NCI-H524 treated with DMSO at 0.1 percent for 48 hours (cell line): ENCODE measurements around the gene PLEKHM2.
A peak's percentile ranks its signal among the peaks of the same experiment; 100 is the strongest.

ENCODE experiments used
- DNase-seq: peaks from one replicate; lab custom pipeline; 2025; lab: John Stamatoyannopoulos, UW

Gene PLEKHM2

DNA sequence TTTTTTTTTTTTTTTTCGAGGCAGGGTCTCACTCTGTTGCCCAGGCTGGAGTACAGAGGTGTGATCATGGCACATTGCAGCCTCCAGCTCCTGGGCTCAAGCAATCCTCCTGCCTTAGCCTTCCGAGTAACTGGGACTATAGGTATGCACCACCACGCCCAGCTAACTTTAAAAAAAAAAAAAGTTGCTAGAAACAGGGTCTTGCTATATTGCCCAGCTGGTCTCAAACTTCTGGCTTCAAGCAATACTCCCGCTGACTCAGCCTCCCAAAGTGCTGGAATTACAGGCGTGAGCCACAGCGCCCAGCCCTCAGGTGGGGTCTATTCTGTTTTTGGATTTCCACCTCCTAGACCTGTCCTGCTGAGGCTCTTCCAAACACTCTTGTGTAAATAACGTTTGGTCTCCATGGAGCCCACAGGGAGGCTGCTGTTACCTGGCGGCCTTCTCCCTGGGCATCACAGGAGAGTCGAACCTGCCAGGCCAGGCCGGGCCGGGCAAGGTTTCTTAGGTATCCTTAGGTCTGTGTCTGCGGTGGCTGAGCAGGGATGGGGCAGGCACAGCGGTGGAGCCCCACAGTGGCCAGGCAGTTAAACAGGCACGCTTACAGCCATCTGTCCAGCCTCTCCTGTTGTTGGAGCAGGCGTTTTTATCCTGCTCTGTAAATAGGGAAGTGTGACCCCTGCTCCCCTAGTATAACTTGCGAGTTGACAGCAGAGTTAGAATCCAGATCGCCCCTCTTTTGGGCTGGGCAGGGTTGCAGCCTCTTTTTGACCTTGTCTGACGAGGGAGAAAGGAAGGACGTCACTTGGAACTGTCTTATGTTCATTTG, 18.8 kb downstream of the PLEKHM2 start:
- DNase-seq, result no peak

DNA sequence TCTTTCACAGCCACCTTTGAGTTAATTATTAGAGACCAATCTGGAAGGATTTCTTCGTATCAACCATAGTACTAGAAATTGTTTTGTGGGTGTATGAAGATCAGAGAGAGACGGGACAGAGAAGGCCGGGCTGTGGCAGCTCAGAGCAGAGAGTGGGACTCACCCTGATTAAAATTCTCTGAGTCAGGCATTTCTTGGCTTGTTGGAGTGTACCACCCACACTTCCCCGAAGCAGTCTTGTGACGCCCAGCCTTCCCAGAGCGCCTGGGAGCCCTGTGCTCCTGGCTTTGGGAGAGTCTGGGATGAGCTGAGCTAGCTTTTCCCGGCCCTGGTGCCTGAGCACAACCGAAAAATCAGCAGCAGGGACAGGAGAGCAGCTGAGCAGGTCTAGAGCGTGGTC, 19.4 kb downstream of the PLEKHM2 start:
- no peak for DNase-seq

DNA sequence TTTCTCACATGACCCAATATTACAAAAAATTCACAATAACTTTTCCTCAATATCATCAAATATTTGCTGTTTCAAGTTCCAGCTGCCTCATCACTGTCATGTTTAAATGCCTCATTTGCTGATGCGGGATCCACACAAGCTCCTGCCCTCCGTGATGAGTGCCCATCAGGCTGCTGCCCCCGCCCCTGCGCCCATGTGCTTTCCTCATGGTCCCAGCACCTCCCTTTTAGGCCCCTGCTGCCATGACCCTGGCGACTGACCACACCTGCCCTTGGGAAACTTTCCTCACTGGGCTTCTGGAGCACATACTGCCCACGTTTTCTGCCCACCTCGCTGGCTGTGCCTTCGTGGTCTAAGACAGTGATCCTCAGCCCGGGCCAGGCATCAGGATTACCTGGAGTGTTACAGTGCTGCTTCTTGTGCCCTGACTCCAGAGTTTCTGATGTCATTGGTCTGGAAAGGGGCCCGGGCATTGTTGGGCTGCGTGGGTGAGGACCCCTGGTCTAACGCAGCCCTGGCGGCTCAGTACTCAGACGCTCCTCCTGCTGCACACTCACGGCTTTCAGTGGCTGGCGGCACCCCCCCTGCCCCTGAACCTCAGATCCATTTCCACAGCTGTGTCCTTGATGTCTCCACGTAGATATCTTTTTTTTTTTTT, 20.5 kb downstream of the PLEKHM2 start:
- no peak for DNase-seq

DNA sequence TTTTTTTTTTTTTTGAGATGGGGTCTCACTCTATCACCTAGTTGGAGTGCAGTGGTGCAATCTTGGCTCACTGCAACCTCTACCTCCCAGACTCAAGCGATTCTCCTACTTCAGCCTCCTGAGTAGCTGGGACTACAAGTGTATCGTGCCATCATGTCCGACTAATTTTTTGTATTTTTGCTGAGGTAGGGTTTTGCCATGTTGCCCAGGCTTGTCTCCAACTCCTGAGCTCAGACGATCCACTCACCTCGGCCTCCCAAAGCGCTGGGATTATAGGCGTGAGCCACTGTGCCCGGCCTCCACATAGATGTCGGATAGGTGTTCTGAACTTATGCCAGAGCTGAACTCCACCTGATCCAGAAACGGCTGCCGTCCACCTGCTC, 21.1 kb downstream of the PLEKHM2 start:
- no peak for DNase-seq

DNA sequence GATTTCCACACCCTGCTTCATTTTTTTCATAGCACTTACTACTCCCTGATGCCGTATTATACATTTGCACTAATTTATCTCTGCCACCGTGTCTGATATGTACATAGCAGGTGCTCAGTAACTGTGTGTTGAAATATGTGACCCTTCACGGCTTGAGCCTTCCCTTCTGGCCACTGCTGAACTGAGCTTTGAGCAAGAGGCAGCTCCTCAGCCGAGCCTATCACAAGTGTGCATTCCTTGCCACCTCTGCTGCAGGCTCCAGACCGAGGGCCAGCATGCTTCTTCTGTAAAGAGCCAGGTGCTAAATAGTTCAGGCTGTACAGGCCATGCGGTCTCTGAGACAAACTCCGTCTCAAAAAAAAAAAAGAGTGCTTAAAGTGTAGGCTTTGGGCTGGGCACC, 22.6 kb downstream of the PLEKHM2 start:
- no peak for DNase-seq

DNA sequence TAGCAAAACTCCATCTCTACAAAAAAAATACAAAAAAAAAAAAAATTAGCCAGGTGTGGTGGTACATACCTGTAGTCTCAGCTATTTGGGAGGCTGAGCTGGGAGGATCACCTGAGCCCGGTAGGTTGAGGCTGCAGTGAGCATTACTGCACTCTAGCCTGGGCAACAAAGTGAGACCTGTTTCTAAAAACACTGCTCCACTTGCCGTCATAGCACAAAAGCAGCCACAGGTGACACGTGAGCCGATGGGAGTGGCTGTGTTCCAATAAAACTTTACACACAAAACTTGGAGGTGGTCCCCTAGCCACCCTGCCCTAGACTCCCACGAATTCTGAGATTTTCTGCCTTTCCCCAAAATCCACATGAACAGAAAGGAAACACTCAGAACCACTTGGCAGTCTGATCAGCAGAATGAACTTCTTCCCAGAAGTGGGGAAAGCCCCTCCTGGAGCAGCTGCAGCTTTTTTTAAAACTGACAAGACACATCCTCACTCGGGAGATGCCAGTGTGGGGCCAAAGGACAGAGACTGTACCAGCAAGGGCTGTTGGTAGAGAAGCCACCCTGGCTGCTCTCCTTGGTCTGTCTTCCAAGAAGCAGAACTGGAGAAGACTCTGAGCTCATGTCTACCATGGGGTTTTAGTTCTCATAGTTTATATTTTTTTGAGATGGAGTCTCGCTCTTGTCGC, 23.3 kb downstream of the PLEKHM2 start:
- no peak for DNase-seq

DNA sequence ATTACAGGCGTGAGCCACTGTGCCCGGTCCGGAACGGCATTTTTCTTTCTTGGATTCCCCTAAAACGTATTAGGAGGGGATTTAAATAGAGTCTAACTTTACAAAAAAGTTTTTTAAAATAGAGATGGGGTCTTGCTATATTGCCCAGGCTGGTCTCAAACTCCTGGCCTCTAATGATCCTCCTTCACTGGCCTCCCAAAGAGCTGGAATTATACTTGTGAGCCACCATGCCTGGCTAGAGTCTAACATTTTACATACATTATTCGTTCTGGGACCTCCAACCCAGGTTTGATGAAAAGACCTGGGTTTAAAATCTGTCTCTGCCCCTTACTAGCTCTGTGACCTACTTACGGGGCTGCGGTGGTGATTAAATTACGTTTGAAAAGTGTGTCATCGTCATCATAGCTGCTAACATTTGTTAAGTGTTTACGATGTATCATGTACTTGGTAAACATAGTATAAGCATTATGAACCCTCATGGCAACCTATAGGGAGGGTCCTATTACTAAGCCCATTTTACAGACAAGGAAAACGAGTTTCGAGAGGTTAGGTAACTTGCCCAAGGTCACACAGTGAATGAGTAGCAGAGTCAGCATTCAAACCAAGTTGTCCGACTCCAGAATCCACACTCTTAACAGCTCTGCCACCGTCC, 24.5 kb downstream of the PLEKHM2 start:
- DNase-seq, result no peak

DNA sequence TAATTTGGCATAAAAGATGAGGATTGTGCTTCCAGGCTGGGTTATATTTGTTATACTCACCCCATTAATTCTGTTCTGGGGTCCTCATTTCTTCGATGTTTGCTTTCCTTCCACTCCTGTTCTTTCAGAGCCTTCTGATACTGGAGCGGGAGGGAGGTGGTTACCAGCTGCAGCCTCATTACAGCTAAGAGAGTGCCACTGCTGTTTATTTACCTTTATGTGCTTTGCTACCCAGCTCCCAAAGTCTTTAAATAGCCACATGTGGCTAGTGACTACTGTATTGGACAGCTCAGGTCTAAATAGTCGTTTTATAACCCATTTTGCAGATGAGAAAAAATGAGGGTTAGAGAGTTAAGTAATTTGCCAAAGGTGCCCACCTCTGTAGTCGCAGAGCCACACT, 25.1 kb downstream of the PLEKHM2 start:
- DNase-seq, result no peak

DNA sequence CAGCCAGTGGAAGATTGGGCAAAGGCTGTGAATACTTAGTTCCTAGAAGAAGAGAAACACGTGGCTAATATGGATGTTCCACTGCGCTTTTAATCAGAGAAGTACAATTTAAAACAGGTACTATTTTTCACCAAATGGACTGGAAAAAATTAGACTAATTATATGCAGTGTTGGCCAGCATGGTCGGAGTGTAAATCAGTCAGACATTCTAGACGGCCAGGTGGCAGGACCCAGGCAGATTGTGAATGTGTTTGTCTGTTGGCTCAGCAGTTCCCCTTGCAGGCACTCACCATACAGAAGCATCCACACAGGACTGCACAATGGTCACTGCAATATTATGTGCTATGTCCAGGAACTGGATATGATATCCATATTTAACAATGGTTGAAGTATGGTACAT, 28.0 kb downstream of the PLEKHM2 start:
- DNase-seq, result no peak

DNA sequence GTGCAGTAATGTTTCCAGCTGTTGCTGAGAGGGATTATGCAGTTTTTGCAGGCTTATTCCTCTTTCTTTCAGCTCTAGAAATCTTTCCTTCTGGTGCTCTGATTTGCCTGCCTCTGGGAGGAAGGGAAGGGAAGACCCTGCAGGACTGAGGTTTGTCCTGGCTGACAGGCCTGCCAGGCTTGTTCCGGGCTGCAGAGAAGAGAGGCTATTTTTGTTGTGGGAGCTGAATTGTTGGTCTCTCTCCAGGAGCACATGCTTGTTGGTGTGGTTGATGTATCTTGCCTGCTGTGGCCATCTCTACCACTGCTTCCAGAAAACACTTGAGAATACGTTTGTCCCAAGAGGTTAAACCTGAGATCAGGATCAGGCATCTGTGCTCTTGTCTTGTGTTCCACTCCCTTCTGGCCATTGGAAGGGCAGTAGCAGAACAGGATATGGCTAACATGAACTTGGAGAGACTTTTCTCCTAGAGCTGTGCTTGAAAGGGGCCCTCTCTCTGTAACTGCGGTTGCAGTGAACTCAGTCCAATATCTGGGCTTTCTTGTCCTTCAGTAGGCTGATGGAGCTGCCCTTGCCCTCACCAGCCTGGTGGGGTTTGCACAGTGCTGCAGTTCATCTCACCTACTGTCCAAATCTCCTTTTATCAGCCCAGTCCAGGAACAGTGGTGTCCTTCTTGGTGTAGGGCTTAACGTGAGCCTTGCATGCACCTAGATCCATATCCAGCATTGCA, 30.5 kb downstream of the PLEKHM2 start:
- no peak for DNase-seq

DNA sequence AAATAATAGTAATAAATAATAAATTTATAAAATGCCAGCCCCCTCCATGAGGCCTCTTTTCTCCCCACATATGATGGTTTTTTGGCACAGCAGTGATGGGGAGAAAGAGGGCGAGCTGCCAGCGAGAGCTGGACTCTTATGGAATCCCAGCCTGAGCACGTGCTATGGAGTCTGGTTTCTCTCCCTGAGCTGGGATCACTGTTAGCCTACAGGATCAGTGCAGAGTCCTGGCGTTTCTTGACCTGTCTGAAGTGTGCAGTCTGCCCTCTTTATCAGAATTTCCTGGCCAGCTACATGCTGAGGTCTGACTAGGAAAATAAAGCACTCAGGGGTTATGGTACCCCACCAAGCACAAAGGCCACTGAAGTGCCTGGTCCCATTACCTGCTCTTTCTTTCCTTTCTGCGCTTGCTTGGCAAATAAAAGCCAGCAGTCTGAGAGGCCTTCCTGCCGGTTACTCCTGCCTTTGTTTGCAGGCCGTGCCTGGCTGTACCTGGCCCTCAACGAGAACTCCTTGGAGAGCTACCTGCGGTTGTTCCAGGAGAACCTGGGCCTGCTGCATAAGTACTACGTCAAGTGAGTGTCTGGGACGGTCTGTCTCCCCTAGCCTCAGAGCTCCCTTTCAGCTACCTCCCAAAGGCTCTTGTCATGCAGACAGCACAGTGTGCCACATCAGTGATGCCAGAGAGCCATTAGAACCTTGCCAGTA, 33.5 kb downstream of the PLEKHM2 start:
- DNase-seq, result no peak

DNA sequence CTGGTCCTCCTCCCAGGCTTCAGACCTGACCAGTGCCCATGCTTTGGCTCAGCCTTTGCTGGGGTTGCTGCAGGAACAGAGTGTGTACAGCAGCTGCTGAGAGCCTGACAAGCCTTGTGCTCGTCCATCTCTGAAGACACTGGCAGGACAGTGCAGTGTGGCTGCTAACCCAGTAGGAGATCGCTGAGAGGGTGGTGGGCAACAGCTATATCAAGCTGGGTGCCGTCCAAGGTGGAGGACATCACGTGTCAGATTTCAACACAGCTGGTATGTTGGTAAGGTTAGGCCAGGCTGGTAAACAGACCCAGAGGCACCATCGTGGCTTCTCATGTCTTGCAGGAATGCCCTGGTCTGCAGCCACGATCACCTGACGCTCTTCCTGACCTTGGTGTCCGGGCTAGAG, 34.1 kb downstream of the PLEKHM2 start:
- no peak for DNase-seq

DNA sequence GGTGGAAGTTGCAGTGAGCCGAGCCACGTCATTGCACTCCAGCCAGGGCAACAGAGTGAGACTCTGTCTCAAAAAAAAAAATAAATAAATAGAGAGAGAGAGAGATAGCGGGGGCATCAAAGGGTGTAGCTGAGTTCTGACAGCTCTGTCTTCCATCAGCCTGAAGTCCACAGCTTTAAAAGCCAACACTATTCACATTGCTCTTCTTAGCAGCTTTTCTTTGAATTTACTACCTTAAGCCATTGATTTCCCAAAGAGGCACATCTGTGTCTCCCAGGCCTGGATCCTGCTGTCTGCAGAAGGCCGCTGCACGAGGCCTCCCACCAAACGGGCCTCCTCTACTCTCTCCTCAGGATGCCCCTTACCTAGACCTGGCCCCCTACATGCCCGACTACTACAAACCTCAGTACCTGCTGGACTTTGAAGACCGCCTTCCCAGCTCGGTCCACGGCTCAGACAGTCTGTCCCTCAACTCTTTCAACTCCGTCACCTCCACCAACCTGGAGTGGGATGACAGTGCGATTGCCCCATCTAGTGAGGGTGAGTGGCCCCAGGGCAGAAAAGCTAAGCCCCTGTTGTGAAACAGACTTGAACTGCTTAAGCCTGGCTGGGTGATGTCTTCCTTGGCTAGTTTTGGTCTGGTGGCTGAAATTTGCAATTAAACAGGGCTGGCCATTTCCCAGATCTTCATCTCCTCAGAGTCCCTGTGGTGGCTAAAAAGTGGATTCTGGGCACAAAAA, 35.4 kb downstream of the PLEKHM2 start:
- no peak for DNase-seq

DNA sequence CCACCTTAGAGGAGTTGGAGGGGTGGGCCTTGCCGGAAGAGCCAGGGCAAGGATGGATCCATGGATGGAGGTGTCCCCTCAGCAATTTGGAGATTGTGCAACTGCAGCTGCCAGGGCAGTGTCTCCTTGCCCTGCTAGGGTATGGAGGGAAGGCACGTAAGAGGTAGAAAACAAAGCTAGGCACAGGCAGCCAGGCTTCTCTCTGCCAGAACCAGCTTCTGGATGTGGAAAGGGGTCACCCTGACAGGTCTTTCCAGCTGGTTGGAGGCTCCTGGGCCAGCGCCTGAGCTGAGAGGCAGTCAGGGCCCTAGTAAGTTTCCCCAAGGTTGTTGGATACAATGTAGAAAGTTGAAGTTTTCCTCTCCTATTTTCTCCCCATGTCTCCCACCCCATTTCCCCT, 36.7 kb downstream of the PLEKHM2 start:
- DNase-seq, result no peak

DNA sequence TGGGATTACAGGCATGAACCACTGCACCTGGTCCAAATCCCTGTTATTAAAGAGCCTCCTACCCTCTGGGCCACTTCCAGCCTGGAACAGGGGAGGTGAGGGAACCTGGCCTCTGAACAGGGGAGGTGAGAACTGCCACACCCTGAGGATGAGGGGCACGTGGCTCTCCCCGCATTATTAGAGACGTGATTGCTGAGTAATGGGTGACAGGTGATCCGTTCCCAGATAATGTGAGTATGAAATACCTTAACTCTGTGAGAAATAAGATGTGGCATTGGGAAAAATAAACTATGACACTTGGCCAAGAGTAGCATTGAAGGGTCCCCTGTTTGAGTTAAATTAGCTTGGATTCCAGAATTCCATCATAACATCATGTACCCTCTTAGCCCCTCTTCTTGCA, 38.3 kb downstream of the PLEKHM2 start:
- no peak for DNase-seq

DNA sequence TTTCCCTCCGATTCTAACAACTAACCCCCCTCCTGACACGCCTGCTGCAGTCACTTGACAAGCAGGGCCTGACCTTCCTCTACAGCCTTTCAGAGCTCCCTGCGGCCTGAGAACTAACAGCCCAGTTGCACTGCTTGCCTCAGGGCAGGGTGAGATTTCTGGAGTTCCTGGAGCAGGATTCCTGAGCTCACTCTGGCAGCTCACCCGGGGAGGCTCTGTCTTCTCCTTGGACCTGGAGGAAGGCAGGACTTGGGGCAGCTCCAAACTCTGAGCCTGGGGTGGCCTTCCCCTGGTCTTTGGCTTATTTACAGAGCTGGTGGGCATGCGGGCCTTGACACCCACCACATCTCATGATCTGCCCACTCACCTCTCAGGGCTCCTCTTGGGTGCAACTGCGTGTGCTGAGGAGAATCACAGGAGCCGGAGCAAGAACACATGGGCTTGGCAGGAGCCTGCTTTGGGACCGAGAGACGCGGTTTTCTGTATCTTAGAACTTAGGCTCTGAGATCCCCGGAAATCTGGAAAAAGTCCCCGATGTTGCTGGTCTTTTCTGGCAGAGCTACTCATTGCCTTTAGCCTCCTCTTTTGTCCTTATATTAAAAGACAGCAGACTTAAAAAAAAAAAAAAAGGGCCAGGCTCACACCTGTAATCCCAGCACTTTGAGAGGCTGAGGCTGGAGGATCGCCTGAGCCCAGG, 38.9 kb downstream of the PLEKHM2 start:
- DNase-seq, result no peak

DNA sequence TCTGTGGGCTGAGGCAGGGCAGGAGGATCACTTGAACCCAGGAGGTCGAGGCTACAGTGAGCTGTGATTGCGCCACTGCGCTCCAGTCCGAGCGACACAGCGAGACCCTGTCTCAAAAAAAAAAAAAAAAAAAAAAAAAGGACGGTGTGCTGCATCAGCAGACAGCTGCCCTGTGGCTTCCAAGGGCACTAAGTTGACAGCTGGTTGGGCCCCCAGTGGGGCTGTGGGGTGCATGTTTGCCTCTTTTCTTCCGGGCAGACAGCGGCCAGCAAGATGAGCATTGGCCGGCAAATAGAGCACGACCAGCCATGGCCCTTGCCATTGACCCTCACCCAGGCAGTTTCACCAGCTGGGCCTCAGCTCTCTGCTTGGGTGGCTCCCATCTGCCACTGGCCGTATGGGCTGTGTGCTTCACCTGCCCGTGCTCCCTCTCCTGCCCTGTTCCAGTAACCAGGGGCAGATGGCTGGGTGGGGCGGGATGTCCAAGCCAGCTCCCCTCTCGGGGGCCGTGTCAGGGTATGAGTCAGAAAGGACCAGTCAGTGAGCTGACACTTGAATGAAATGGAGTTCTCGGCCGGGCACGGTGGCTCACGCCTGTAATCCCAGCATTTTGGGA, 39.6 kb downstream of the PLEKHM2 start:
- peak; percentile 78 for DNase-seq

DNA sequence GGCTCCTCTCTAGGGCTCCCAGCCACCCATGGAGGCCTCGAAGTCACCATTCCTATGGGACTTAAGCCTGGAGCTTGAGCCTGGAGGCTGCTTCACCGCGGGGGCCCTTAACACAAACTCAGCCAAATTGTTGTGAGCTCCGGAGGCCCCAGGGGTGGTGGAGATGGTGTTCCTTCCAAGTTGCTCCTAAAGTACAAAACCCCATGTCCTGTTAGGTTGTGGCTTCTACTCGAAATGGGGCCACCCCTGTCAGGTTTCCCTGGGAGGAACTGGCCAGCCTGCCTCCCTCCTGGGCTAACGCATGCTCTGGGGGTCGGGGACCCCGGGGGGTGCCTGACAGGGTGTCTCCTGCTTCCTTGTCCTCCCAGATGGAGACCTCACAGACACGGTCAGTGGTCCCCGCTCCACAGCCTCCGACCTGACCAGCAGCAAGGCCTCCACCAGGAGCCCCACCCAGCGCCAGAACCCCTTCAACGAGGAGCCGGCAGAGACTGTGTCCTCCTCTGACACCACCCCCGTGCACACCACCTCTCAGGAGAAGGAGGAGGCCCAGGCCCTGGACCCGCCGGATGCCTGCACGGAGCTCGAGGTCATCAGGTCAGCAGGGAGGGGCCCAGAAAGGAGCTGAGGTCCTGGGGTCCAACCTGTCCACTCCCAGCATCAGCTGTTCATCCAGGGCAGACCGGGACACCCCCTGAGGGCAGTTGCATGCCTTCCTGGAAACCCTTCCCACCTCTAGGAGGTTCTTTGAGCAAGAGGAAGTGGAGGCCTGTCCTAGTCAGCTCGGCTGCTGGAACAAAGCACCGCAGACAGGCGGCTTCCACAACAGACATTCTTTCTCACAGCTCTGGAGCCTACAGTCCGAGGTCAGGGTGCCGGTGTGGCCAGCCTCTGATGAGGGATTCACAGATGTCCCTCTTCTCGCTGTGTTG, 41.1 kb downstream of the PLEKHM2 start:
- DNase-seq, result no peak
